CD4-positive, CD25-positive, alpha-beta regulatory T cell (primary cell): Measurements from ENCODE around the gene PLEKHA5. TPM values are rescaled to one million over a fixed set of nuclear protein-coding genes. Genes with fewer than 3 reads are reported as not detected.

ENCODE experiments used
- ATAC-seq, 2 donors: fragments of 150-1000 bp; cut with Tn5 transposase; one replicate each; pipeline ENCODE4 v1.10.0; 2021; ENCODE audit warnings: low read depth in 2 of 2, moderate number of reproducible peaks in 2 of 2, moderate library complexity in 1 of 2
- DNase-seq, 3 donors: peaks; one replicate each; pipeline versions ENCODE4 v3.0.0 to v3.0.0-alpha.2; 2012 to 2022; ENCODE audit warnings: mixed read lengths in 1 of 3
- H3K27ac ChIP-seq: one replicate; pipeline ENCODE4 v1.7.0; 2013; ENCODE audit warnings: mild to moderate bottlenecking, low read length; ENCODE audit not compliant: insufficient read depth, poor library complexity, severe bottlenecking
- H3K27me3 ChIP-seq: one replicate; pipeline ENCODE4 v1.7.0; 2013; ENCODE audit warnings: low read length; ENCODE audit not compliant: control insufficient read depth, insufficient read depth
- H3K36me3 ChIP-seq: one replicate; pipeline ENCODE4 v1.7.0; 2013; ENCODE audit warnings: mild to moderate bottlenecking, low read length, moderate library complexity; ENCODE audit not compliant: control insufficient read depth, insufficient read depth
- H3K4me1 ChIP-seq: 2 replicates; pipeline ENCODE4 v1.7.0; 2013; ENCODE audit warnings: mild to moderate bottlenecking, low read length; ENCODE audit not compliant: insufficient read depth, control insufficient read depth, poor library complexity, severe bottlenecking
- H3K4me3 ChIP-seq: one replicate; pipeline ENCODE4 v1.7.0; 2013; ENCODE audit warnings: low read depth, mild to moderate bottlenecking, low read length, moderate library complexity
- H3K9me3 ChIP-seq, 2 experiments: 1 replicate in 1 of 2; 2 replicates in 1 of 2; pipeline ENCODE4 v1.7.0; 2013; ENCODE audit warnings: low read length in 2 of 2, mild to moderate bottlenecking in 1 of 2, moderate library complexity in 1 of 2; ENCODE audit not compliant: control insufficient read depth in 2 of 2
- H3K27ac Mint-ChIP-seq, 3 donors: one replicate each; pipeline ENCODE4 v1.8.0; 2020 to 2022; ENCODE audit warnings: mild to moderate bottlenecking in 3 of 3, mixed read lengths in 3 of 3, moderate library complexity in 2 of 3
- H3K27me3 Mint-ChIP-seq: one replicate; pipeline ENCODE4 v1.8.0; 2022; ENCODE audit warnings: mild to moderate bottlenecking, mixed read lengths
- H3K36me3 Mint-ChIP-seq: one replicate; pipeline ENCODE4 v1.8.0; 2020; ENCODE audit warnings: mixed read lengths
- H3K4me1 Mint-ChIP-seq, 4 donors: one replicate each; pipeline ENCODE4 v1.8.0; 2020 to 2022; ENCODE audit warnings: mixed read lengths in 4 of 4, mild to moderate bottlenecking in 1 of 4
- H3K4me3 Mint-ChIP-seq, 4 donors: one replicate each; pipeline ENCODE4 v1.8.0; 2020 to 2022; ENCODE audit warnings: mild to moderate bottlenecking in 4 of 4, mixed read lengths in 4 of 4, moderate library complexity in 3 of 4
- H3K9me3 Mint-ChIP-seq, 7 donors: one replicate each; pipeline ENCODE4 v1.8.0; 2020 to 2022; ENCODE audit warnings: mixed read lengths in 7 of 7, mild to moderate bottlenecking in 3 of 7, moderate library complexity in 2 of 7
- polyA plus RNA-seq, 4 donors: library from polyadenylated mRNA; unstranded; fragments of 300-500 nt; fragmentation: Illumina TruSeq; gene quantifications; one replicate each; pipeline ENCODE4 v1.2.3, GENCODE V29; 2021
- total RNA-seq: library from RNA; stranded (reverse); gene quantifications from one replicate; pipeline ENCODE4 v1.2.3, GENCODE V29; 2022

The PLEKHA5 gene
- total and polyA plus RNA-seq, 5 donors from 2014 or later: 1.2 to 14.7 (median 2.9) TPM

DNA sequence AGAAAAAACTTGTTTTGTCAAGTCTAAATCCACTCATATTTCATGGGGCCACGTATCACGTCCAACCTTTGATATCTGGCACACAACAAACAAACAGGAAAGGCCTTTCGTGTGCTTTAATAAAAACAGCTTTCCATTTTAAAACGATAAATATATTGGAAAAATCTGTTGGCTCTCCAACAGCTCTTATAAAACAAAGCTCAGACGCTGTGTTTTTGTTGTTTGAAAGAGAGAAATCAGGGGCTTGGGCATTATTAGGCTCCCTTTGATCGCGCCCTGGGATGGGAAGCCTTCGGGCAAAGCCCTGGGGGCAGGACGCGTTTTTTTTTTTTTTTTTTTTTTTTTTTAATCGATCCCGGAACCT, 429 bp upstream of the PLEKHA5 start:
- H3K4me1 Mint-ChIP-seq: peaks cover 7 to 19% (median 13%) of the 10 kb centered on the region in 4 donors
- Histone ChIP-seq H3K36me3 (no peaks in the 10 kb centered on the region), H3K27ac (peak overlapping the region; percentile 23), H3K4me1 (peaks cover 15% of the 10 kb centered on the region), H3K9me3 (peaks cover 0 to 7% of the 10 kb centered on the region in 2 experiments), H3K27me3 (no peaks in the 10 kb centered on the region), H3K4me3 (peak overlapping the region; percentile 58)
- no peak for ATAC-seq
- H3K27me3 Mint-ChIP-seq: peaks cover 44% of the 10 kb centered on the region
- no peak overlapping the region for H3K27ac Mint-ChIP-seq
- peak overlapping the region; percentile 70 to 91 (median 84) for H3K4me3 Mint-ChIP-seq
- no peaks in the 10 kb centered on the region for H3K36me3 Mint-ChIP-seq
- DNase-seq: no peak
- peaks cover 0 to 23% (median 4%) of the 10 kb centered on the region in 7 donors for H3K9me3 Mint-ChIP-seq

DNA sequence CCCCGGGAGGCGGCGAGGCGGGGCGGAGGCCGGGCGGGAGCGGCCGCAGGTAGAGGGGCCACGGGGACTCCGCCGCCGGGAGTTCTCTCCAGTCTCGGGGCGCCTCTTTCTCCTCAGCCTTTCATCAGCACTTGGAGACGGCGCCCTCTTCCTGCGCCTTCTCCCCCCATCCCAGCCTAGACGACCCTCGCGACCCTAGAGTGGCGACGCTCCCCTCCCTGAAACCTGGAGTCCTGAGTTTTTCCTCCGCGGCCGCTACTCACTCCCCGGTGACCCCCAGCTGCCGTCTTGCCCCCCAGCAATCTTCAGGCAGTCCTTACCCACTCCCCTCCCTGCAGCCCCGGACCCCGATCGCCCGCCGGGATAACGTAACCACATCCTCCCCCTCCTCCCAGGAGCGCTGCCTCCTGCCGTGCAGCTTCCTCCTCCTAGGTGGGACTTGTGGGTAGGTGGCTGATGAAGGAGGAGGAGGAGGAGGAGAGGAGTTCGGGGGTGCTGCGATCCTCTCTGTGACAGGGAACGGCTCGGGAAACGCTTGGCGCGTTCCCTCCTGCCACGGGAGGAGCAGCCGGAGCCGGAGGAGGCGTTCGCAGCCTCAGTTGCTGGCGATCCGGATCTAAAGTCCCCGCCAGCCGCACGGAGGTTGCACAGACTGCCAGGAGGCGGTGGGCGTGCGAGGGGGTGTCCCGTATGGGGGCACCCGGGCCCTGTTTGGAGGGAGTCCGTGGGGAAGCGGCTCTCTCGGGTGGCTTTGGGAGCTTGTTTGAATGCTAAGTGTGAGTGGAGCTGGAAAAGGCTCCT, 891 bp downstream of the PLEKHA5 start:
- H3K27me3 Mint-ChIP-seq: peaks cover 44% of the 10 kb centered on the region
- no peaks in the 10 kb centered on the region for H3K36me3 Mint-ChIP-seq
- peaks cover 15% of the 10 kb centered on the region for H3K4me1 ChIP-seq
- H3K9me3 Mint-ChIP-seq: peaks cover 0 to 18% (median 3%) of the 10 kb centered on the region in 7 donors
- DNase-seq (no peak), ATAC-seq (no peak)
- peaks cover 7 to 17% (median 11%) of the 10 kb centered on the region in 4 donors for H3K4me1 Mint-ChIP-seq
- peak overlapping the region in 2 of 3 donors; percentile 46 to 82 for H3K27ac Mint-ChIP-seq
- H3K9me3 ChIP-seq: peaks cover 0 to 7% of the 10 kb centered on the region in 2 experiments
- H3K27ac ChIP-seq: no peak overlapping the region
- H3K27me3 ChIP-seq: no peaks in the 10 kb centered on the region
- H3K4me3 Mint-ChIP-seq: peak overlapping the region; percentile 83 to 93 (median 86)
- H3K36me3 ChIP-seq: no peaks in the 10 kb centered on the region
- H3K4me3 ChIP-seq: peak overlapping the region; percentile 49

DNA sequence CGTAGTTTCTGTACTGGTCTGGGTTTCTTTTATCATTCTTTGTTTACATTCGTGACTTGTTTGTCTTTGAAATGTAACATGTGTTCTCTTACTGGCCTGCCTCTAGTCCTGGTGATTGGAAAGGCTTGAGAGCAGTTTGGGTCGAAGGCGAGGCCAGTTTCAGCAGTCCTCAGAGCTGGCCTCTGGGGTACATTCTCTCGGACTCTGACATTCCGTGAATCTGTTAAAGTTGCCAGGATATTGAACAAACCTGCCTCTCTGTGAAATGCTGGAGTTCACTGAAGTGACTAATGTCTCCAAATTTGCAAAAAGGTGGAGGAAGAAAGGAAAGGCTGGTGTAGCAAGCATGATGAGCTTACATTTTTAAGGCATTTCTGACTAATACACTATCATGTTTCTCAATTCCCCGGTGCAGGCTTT, 1.5 kb downstream of the PLEKHA5 start:
- H3K4me3 ChIP-seq: peak overlapping the region; percentile 49
- Mint-ChIP-seq H3K9me3 (peaks cover 0 to 17% (median 3%) of the 10 kb centered on the region in 7 donors), H3K27me3 (peaks cover 44% of the 10 kb centered on the region), H3K4me1 (peaks cover 7 to 17% (median 11%) of the 10 kb centered on the region in 4 donors), H3K27ac (peak overlapping the region in 2 of 3 donors; percentile 12 to 82), H3K36me3 (no peaks in the 10 kb centered on the region), H3K4me3 (peak overlapping the region; percentile 83 to 93 (median 86))
- no peak for DNase-seq
- no peak overlapping the region for H3K27ac ChIP-seq
- no peak for ATAC-seq
- H3K27me3 ChIP-seq: no peaks in the 10 kb centered on the region
- H3K36me3 ChIP-seq: no peaks in the 10 kb centered on the region
- peaks cover 0 to 7% of the 10 kb centered on the region in 2 experiments for H3K9me3 ChIP-seq
- peaks cover 15% of the 10 kb centered on the region for H3K4me1 ChIP-seq

DNA sequence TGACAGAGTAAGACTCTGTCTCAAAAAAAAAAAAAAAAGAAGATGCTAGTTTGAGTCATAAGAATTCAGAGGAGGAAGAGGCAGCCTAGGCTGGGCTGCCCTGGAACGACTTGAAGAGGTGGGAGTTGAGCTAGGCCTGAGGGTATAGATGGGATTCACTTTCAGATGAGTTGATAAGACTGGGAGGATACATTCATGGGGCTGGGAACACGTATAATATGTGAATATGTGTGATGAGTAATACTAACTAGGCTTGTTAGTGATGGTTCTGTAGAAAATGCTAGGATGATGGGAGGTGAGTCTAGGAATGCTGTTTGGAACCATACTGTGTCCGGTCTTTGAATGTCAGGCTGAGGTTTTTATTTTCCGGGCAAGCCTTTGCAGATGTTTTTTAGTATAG, 9.0 kb downstream of the PLEKHA5 start:
- Histone ChIP-seq H3K9me3 (no peaks in the 10 kb centered on the region), H3K36me3 (no peaks in the 10 kb centered on the region), H3K27ac (no peak overlapping the region), H3K27me3 (no peaks in the 10 kb centered on the region), H3K4me3 (no peak overlapping the region), H3K4me1 (no peaks in the 10 kb centered on the region)
- no peak for DNase-seq
- Mint-ChIP-seq H3K4me1 (no peaks in the 10 kb centered on the region), H3K9me3 (peaks cover 0 to 2% (median 0%) of the 10 kb centered on the region in 7 donors), H3K27ac (no peak overlapping the region), H3K4me3 (no peak overlapping the region), H3K36me3 (no peaks in the 10 kb centered on the region), H3K27me3 (no peaks in the 10 kb centered on the region)
- ATAC-seq: no peak

DNA sequence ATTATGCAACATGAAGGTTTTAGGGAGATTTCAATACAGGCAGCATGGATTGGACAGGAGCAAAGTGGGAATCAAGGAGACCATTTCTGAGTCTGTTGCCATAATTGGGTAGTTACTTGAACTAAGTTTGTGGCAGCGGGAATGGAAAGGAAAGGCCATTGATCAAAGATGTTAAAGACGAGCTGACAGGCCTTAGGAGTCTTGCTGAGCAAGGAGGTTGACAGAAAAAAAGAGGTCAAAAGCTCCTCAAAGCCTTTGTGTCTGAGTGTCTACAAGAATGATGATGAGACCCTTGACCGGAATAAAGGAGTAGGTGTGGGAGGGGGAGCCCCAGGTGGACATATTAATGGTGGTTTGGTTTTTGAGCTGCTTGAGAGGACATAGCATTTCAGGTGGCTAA, 9.4 kb downstream of the PLEKHA5 start:
- no peaks in the 10 kb centered on the region for H3K27me3 ChIP-seq
- no peaks in the 10 kb centered on the region for H3K9me3 ChIP-seq
- Mint-ChIP-seq H3K27ac (no peak overlapping the region), H3K4me1 (no peaks in the 10 kb centered on the region), H3K36me3 (no peaks in the 10 kb centered on the region), H3K27me3 (no peaks in the 10 kb centered on the region), H3K9me3 (peaks cover 0 to 2% (median 0%) of the 10 kb centered on the region in 7 donors), H3K4me3 (no peak overlapping the region)
- no peak for ATAC-seq
- H3K27ac ChIP-seq: no peak overlapping the region
- no peak for DNase-seq
- H3K4me1 ChIP-seq: no peaks in the 10 kb centered on the region
- H3K36me3 ChIP-seq: no peaks in the 10 kb centered on the region
- no peak overlapping the region for H3K4me3 ChIP-seq

DNA sequence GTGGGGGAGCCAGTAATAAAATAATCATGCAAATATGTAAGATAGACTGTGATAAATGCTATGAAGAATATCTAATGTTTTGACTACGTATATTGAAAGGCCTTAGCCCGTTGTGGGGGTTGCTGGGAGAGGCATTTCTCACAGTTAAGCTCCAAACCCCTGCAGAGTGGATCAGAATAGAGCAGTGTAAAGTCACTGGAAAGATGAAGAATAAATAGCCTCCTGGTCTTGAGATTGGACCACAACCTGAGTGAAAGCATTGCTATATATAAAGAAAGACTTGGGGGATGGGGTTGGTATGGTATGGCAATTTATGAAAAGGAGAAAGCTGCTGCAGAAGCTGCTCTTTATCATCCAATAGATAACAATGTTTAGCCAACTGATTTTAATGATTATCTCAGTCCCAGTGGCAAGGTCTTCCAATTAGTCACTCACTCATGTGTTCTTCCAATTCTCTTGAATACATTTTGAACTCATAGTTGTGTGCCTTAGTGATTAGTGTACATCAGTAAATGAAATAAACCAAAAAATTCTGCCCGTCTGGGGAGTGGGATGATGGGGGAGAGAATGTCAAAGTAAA, 10.2 kb downstream of the PLEKHA5 start:
- no peaks in the 10 kb centered on the region for H3K36me3 ChIP-seq
- H3K36me3 Mint-ChIP-seq: no peaks in the 10 kb centered on the region
- H3K9me3 ChIP-seq: no peaks in the 10 kb centered on the region
- no peak overlapping the region for H3K27ac Mint-ChIP-seq
- H3K27me3 ChIP-seq: no peaks in the 10 kb centered on the region
- H3K4me1 Mint-ChIP-seq: no peaks in the 10 kb centered on the region
- H3K9me3 Mint-ChIP-seq: peaks cover 0 to 2% (median 0%) of the 10 kb centered on the region in 7 donors
- no peaks in the 10 kb centered on the region for H3K4me1 ChIP-seq
- ATAC-seq: no peak
- no peaks in the 10 kb centered on the region for H3K27me3 Mint-ChIP-seq
- H3K4me3 Mint-ChIP-seq: no peak overlapping the region
- H3K27ac ChIP-seq: no peak overlapping the region
- DNase-seq: no peak
- no peak overlapping the region for H3K4me3 ChIP-seq

DNA sequence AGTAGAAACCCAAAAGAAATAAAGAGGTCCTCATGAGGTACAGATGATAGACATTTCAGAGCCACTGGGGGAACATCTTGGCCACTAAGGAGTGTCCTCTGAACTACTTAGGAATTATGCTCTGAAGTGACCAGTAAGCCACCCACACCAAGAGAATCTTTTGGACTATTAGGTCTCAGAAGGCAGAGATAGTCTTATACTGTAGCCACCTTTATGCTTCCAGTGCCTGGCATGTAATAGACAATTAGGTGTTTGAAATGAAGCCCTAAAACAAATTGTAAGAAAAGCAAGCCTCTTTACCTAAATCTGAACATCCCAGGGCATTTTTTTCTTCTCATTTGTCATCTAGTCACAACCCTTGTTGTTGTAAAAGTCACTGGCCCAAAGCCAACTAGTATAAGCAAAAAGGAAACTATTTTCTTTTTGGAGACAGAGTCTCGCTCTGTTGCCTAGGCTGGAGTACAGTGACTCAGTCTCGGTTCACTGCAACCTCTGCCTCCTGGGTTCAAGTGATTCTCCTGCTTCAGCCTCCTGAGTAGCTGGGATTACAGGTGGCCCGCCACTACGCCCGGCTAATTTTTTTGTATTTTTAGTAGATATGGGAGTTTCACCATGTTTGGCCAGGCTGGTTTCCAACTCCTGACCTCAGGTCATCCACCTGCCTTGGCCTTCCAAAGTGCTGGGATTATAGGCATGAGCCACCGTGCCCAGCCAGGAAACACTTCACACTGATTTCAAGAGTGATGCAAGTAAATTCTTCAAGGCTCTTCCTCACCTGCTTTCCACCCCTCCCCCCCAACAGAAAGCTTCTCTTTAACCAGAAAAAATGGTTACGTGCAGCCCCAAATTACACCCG, 11.1 kb downstream of the PLEKHA5 start:
- DNase-seq: no peak

More for the DNA sequence above, 11.1 kb downstream of the PLEKHA5 start:
- ATAC-seq: no peak
- H3K4me1 Mint-ChIP-seq: no peaks in the 10 kb centered on the region
- Histone ChIP-seq H3K27ac (no peak overlapping the region), H3K4me3 (no peak overlapping the region), H3K4me1 (no peaks in the 10 kb centered on the region), H3K27me3 (no peaks in the 10 kb centered on the region), H3K9me3 (no peaks in the 10 kb centered on the region), H3K36me3 (no peaks in the 10 kb centered on the region)
- peaks cover 0 to 4% (median 0%) of the 10 kb centered on the region in 7 donors for H3K9me3 Mint-ChIP-seq
- no peak overlapping the region for H3K27ac Mint-ChIP-seq
- H3K4me3 Mint-ChIP-seq: no peak overlapping the region
- H3K27me3 Mint-ChIP-seq: no peaks in the 10 kb centered on the region
- H3K36me3 Mint-ChIP-seq: no peaks in the 10 kb centered on the region
